ENCODE measurements around the gene RASGRP2. TPM values are rescaled to one million over a fixed set of nuclear protein-coding genes. Genes with fewer than 3 reads are reported as not detected.

RASGRP2 gene
- polyA plus RNA-seq, 3 donors = 4.1 to 6.7 (median 5.4) TPM

Other genes starting within 250 kb of the RASGRP2 start
- gene SLC22A11, start 188.2 kb downstream of the RASGRP2 start, polyA plus RNA-seq (ENCODE audit: insufficient read length in 3 of 3) = 10 to 100 TPM; 27.7 to 38.9 (median 30.9) TPM
- gene SLC22A12, start 152.9 kb downstream of the RASGRP2 start, polyA plus RNA-seq (ENCODE audit: insufficient read length in 3 of 3) = 1 to 10 TPM; 3.1 to 5.7 (median 5.6) TPM
- gene NRXN2, start 20.9 kb downstream of the RASGRP2 start, polyA plus RNA-seq (ENCODE audit: insufficient read length in 3 of 3) = 10 to 100 TPM; 17.8 to 24.6 (median 23.0) TPM
- 1 to 10 TPM; 2.2 to 2.4 (median 2.3) TPM for gene PYGM, start 15.8 kb upstream of the RASGRP2 start, polyA plus RNA-seq (ENCODE audit: insufficient read length in 3 of 3)
- 100 to 1,000 TPM; 315 to 492 (median 440) TPM for gene SF1, start 34.4 kb upstream of the RASGRP2 start, polyA plus RNA-seq (ENCODE audit: insufficient read length in 3 of 3)
- 10 to 100 TPM; 20.4 to 27.6 (median 23.0) TPM for gene MAP4K2, start 59.1 kb upstream of the RASGRP2 start, polyA plus RNA-seq (ENCODE audit: insufficient read length in 3 of 3)
- 10 to 100 TPM; 44.7 to 49.1 (median 45.6) TPM for gene MEN1, start 66.4 kb upstream of the RASGRP2 start, polyA plus RNA-seq (ENCODE audit: insufficient read length in 3 of 3)
- gene CDC42BPG, start 100.5 kb upstream of the RASGRP2 start, polyA plus RNA-seq (ENCODE audit: insufficient read length in 3 of 3) = 1 to 10 TPM; 6.0 to 8.1 (median 8.0) TPM
- gene EHD1, start 134.5 kb upstream of the RASGRP2 start, polyA plus RNA-seq (ENCODE audit: insufficient read length in 3 of 3) = 10 to 100 TPM; 61.6 to 73.4 (median 68.3) TPM
- gene ATG2A, start 173.1 kb upstream of the RASGRP2 start, polyA plus RNA-seq (ENCODE audit: insufficient read length in 3 of 3) = 10 to 100 TPM; 21.7 to 24.1 (median 23.3) TPM
- gene PPP2R5B, start 180.5 kb upstream of the RASGRP2 start, polyA plus RNA-seq (ENCODE audit: insufficient read length in 3 of 3) = 10 to 100 TPM; 14.7 to 18.4 (median 17.7) TPM
- gene GPHA2, start 191.8 kb upstream of the RASGRP2 start, polyA plus RNA-seq (ENCODE audit: insufficient read length in 3 of 3) = 1 to 10 TPM; 2.0 to 3.7 (median 2.1) TPM
- 1 to 10 TPM; 1.0 to 1.4 (median 1.3) TPM for gene MAJIN, start 228.0 kb upstream of the RASGRP2 start, polyA plus RNA-seq (ENCODE audit: insufficient read length in 3 of 3)